ENCODE results near the gene KCNK3. TPM values are rescaled to one million over a fixed set of nuclear protein-coding genes. Genes with fewer than 3 reads are reported as not detected.
"Not testable (repeated sequence)": the region's sequence is repeated elsewhere in the genome, so short reads cannot be mapped to it uniquely, and the experiment has no call there.

KCNK3 gene
- total RNA-seq, 2 donors from 2014 or later = 11.1 to 14.5 TPM

DNA sequence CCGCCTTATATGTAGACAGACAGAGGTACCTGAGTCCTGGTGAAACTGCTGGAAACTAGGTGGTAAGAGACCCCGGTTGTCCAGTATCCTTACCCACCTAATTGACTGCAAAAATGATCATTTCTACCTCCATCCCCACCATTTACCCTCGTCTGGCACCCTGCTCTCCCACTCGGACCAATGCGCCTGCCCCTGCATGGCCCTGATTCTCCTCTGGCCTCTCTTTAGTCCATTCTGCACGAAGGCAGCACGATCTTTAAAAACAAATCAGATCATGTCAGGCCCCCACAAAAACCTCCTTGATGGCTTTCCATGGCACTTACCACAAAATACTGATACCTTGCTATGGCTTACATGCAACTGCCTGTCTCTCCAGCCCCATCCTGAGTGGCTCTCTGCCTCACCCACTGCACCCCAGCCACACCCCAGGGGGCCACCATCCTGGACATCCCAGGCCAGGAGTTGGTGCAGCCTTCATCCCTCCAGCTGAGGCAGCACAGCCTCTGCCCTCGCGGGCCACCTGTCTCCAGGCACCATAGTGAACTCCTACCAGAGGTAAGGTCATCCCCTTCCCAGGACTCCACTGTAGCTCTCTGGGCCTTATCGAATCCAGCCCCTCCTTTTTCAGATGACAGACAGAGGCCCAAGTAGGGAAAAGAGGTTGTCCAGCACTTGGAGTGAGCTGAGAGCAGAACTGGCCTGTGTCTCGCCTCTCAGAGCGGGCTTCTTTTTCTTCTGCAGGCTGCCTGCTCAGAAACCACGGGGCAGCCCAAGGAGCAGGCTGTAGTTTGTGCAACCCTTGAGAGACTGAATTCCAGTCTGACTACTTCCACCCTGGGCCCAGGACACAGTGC is 39.1 kb upstream of the KCNK3 start:
- Histone ChIP-seq H3K27me3 (replicated peaks; ENCODE audit: insufficient read depth) (no peaks in the 10 kb centered on the region), H3K36me3 (no peaks in the 10 kb centered on the region), H3K27ac (no peak overlapping the region), H3K9me3 (no peaks in the 10 kb centered on the region), H3K4me3 (no peak overlapping the region), H3K4me1 (replicated peaks) (no peaks in the 10 kb centered on the region)
- TF ChIP-seq POLR2A (IDR thresholded peaks at IDR 0.05) = no peak
- TF ChIP-seq CTCF (IDR thresholded peaks at IDR 0.05) = no peak
- TF ChIP-seq POLR2AphosphoS5 (IDR thresholded peaks at IDR 0.05) = no peak
- WGBS = 87% methylated on average over 13 of the region's 13 CpGs
- intact Hi-C loops (cut with DNase I) = loop anchor here (5.0 kb wide), 1 partner anchor 41 kb away; no protein-coding TSS in a partner anchor
- no peak for DNase-seq (ENCODE audit: low spot score)

DNA sequence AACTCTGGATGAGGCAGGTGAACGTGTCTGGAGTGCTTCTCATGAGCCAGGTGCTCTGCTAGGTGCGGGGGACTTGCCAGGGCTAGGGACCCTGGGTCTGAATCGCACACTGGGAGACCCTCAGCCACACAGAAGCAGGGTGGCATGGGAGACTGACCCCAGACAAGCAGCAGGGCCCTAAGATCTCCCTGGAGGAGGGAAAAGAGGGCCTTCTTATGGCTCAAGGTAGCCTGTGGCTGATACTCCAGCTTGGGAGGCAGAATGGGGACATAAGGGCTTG is 38.5 kb upstream of the KCNK3 start:
- intact Hi-C loops (cut with DNase I) = loop anchor here (5.0 kb wide), 1 partner anchor 42 kb away; no protein-coding TSS in a partner anchor
- 87% methylated on average over 3 of the region's 3 CpGs for WGBS

DNA sequence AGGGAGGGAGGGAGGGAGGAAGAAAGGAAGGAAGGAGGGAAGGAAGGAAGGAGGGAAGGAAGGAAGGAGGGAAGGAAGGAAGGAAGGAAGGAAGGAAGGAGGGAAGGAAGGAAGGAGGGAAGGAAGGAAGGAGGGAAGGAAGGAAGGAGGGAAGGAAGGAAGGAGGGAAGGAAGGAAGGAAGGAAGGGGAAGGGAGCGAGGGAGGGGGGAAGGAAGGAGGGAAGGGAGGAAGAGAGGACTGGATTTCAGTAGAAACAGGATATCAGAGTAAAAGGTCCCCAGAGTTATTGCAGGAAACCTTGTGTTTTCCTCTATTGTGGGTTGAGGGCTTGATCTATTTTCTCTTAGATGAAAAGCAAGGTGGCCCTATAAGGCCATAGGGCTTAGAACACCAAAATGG is 37.4 kb upstream of the KCNK3 start:
- intact Hi-C loops (cut with DNase I); H3K27ac ChIP-seq; H3K9me3 ChIP-seq; H3K36me3 ChIP-seq; H3K27me3 ChIP-seq (replicated peaks; ENCODE audit: insufficient read depth); H3K4me3 ChIP-seq; DNase-seq (ENCODE audit: low spot score); H3K4me1 ChIP-seq (replicated peaks): not testable (repeated sequence)
- 80% methylated on average over 1 of the region's 1 CpG for WGBS

More for the DNA sequence above, 38.5 kb upstream of the KCNK3 start:
- H3K27me3 ChIP-seq (replicated peaks; ENCODE audit: insufficient read depth) = no peaks in the 10 kb centered on the region
- H3K36me3 ChIP-seq = no peaks in the 10 kb centered on the region
- H3K4me3 ChIP-seq = no peak overlapping the region
- no peaks in the 10 kb centered on the region for H3K4me1 ChIP-seq (replicated peaks)
- no peaks in the 10 kb centered on the region for H3K9me3 ChIP-seq
- TF ChIP-seq CTCF (IDR thresholded peaks at IDR 0.05) (no peak), POLR2A (IDR thresholded peaks at IDR 0.05) (no peak), POLR2AphosphoS5 (IDR thresholded peaks at IDR 0.05) (no peak)
- no peak for DNase-seq (ENCODE audit: low spot score)
- no peak overlapping the region for H3K27ac ChIP-seq

- WGBS = 93% methylated on average over 9 of the region's 9 CpGs
- intact Hi-C loops (cut with DNase I) = no loop called here
- no peaks in the 10 kb centered on the region for H3K36me3 ChIP-seq
- no peaks in the 10 kb centered on the region for H3K27me3 ChIP-seq (replicated peaks; ENCODE audit: insufficient read depth)
- no peak for TF ChIP-seq POLR2AphosphoS5 (IDR thresholded peaks at IDR 0.05)
- H3K4me3 ChIP-seq = no peak overlapping the region
- no peak overlapping the region for H3K27ac ChIP-seq
- no peaks in the 10 kb centered on the region for H3K4me1 ChIP-seq (replicated peaks)
- H3K9me3 ChIP-seq = no peaks in the 10 kb centered on the region
- DNase-seq (ENCODE audit: low spot score) = no peak
These were observed 36.8 kb upstream of the KCNK3 start for GRCh38 chr2:26655611-26656195.

DNA sequence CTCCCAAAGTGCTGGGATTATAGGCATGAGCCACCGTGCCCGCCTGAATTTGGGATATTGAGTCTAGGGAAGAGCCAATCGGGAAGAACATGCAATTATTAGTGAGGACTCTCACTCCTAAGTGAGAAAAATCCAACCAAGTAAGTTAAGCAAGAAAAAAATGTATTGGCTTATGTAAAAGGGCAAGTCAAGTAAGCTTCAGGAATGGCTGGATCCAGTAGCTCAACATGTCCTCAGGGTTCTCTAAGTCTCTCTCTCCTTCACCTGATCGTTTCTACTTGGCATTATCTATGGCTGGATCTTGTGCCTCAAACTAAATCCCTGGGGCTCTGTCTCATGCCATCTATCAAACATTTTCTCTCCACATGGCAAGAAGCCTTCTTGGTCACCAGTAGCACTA is 35.3 kb upstream of the KCNK3 start:
- WGBS = 94% methylated on average over 4 of the region's 4 CpGs
- intact Hi-C loops (cut with DNase I) = no loop called here
- TF ChIP-seq CTCF (IDR thresholded peaks at IDR 0.05) = no peak
- no peak for TF ChIP-seq POLR2A (IDR thresholded peaks at IDR 0.05)
- TF ChIP-seq POLR2AphosphoS5 (IDR thresholded peaks at IDR 0.05) = no peak
- Histone ChIP-seq H3K4me1 (replicated peaks) (no peaks in the 10 kb centered on the region), H3K36me3 (no peaks in the 10 kb centered on the region), H3K9me3 (no peaks in the 10 kb centered on the region), H3K4me3 (no peak overlapping the region), H3K27me3 (replicated peaks; ENCODE audit: insufficient read depth) (no peaks in the 10 kb centered on the region), H3K27ac (no peak overlapping the region)
- no peak for DNase-seq (ENCODE audit: low spot score)
